Central memory CD4-positive, alpha-beta T cell (primary cell): ENCODE data around the gene FBXO30.
A peak's percentile ranks its signal among the peaks of the same experiment; 100 is the strongest.

Source experiments
- DNase-seq: peaks from one replicate; pipeline ENCODE4 v3.0.0; 2022
- total RNA-seq, 3 experiments: gene quantifications; one replicate each; lab custom pipeline; 2026; lab: John Stamatoyannopoulos, UW

The FBXO30 gene, protein sequence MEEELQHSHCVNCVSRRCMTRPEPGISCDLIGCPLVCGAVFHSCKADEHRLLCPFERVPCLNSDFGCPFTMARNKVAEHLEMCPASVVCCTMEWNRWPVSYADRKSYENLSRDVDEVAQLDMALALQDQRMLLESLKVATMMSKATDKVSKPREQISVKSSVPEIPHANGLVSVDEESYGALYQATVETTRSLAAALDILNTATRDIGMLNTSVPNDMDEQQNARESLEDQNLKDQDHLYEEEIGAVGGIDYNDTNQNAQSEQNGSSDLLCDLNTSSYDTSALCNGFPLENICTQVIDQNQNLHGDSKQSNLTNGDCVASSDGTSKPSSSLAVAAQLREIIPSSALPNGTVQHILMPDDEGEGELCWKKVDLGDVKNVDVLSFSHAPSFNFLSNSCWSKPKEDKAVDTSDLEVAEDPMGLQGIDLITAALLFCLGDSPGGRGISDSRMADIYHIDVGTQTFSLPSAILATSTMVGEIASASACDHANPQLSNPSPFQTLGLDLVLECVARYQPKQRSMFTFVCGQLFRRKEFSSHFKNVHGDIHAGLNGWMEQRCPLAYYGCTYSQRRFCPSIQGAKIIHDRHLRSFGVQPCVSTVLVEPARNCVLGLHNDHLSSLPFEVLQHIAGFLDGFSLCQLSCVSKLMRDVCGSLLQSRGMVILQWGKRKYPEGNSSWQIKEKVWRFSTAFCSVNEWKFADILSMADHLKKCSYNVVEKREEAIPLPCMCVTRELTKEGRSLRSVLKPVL
- 9.1 to 38.1 (median 29.3) reads per million in 3 experiments for total RNA-seq

DNA sequence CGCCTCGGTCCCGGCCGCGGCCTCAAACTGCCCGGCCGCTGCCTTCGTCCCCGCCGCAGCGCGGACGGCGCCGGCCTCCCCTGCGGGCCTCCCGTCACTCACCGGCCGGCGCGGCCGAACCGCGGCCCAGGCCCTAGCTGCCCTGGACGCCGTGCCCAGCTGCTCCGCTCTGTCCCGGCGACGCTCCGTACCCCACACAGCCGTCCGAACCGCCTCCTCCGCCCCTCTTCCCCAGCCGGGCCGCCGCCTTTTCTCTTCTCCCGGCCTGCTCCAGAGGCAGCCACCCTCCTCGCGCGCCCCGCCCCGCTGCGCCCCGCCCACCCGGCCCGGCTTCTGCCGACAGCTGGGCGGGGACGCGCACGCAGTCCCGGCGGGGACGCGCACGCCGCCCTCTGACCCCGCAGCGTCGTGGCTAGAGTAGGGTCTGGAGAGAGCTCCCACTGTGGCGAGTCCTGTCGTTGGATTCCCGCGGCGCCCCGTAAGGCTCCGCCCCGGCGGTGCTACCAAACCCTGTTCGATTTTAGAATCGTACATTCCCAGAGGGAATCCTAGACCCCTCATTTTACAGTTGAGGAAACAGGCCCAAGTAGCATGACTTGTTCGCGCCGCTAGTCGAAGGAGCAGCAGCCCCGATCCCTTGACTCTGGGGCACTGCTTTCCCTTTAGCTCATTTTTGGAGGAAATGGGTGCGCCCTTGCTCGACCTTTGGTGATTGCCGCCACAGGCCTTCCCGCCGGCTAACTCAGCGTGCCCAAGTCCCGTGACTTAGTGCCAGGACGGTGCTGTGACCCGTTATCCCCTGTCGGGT lies at the start of gene FBXO30:
Gene FBXO30, minus strand, starts transcription at position 295 of the 808 bp plus-strand sequence. CDS start 8,390 bp downstream, outside the sequence.
- DNase-seq, result peak; percentile 87

DNA sequence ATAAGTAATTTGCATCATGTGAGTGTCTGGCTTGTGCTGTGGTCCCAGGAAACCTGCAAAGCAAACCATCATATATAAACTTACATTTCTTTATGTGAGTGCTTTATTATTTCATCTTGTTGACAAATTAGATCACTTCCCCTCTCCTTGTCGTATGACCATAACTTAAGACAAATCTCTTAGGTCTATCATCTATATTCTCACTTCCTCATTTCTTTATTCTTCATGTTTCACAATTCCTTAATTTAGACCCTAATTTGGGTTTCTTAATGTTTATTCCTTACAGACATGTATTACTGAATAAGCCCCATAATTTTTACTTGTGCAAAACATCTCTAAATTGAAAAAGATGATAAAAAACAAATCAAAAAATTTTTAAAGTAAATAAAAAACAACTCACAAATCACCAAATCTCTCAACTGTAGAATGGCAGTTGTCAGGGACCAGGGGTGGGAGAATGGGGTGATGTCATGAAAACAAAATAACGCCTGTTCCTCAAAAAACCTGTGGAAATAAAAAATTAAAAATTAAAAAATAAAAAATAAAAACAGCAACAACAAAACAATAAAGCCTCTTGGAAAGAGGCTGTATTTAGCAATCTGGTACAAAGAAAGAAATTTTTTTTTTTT lies 49.5 kb upstream of the FBXO30 start:
- no peak for DNase-seq

DNA sequence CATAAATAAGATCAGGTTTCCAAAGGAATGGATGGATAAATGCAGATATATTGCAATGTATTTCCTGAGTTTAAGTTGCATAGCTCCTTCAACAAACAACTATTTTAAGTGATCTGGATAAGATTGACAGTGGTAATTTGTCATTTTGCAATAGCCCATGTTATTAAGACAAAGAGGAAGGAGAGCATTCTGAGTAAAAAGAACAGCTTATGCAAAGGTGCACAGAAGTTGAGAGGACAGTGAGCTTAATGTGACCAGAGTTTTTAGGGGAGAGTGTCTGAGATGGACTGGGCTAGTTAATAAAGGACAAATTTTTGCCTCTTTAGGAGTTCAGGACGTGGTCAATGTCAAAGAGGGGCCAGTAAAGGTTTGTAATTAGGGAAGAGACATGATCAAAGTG lies 48.8 kb upstream of the FBXO30 start:
- no peak for DNase-seq

DNA sequence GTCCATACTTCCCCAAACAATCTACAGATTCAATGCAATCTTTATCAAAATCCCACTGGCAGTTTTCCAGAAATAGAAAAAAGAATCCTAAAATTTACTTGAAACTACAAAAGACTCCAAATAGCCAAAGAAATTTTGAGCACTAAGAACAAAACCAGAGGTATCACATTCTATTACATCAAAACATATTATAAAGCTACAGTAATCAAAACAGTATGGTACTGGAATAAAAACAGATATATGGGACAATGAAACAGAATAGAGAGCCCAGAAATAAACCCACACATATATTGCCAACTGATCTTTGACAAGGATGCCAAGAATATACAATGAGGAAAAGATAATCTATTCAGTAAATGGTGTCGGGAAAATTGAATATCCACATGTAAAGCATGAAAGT lies 46.0 kb upstream of the FBXO30 start:
- no peak for DNase-seq

DNA sequence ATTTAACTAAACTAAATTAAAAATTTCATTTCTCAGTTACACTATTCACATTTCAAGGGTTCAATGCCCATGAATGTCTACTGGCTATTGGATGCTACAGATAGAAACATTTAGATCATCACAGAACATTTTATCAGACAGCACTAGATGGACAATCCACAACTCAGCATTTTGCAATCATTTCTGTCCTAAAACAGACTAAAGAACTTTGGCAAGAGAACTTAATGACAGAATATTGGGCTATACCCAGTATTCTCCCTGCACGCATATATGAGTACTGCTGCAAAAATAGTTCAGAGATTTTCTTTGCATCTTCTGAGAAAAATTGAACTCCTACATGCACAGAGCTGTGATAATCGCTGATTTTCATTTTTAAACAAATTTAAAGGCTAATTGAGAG lies 36.1 kb upstream of the FBXO30 start:
- no peak for DNase-seq

DNA sequence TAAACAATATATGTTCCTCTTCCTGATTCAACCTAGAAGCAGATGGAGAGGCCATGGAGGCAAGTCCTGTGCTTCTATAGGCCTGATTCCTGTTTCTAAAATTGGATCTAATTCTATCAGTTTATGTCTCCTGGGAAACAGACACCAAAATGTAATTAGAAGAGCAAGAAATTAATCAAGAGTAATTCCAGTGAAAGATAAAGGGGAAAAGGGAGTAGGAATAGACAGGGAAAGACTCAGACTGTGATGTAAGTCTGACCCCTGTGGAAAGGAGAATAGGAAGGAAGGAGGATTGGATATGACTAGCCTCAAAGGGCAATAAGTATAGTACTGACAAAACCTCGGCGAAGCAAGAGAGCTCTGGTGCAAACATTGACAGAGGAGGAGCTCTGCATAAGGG lies 33.9 kb upstream of the FBXO30 start:
- no peak for DNase-seq

DNA sequence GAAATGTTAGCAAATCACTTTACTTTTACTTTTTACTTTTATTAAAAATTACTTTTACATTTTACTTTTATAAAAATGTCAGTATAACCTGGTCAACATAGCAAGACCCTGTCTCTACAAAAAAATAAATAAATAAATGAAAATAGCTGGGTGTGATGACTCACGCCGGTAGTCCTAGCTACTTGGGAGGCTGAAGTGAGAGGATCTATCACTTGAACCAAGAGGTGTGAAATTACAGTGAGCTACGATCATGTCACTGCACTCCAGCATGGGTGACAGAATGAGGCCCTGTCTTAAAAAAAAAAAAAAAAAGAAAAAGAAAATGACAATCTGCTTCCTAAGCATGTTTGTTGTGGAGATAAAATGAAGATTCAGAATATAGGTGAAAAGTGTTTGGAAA lies 31.0 kb upstream of the FBXO30 start:
- no peak for DNase-seq

DNA sequence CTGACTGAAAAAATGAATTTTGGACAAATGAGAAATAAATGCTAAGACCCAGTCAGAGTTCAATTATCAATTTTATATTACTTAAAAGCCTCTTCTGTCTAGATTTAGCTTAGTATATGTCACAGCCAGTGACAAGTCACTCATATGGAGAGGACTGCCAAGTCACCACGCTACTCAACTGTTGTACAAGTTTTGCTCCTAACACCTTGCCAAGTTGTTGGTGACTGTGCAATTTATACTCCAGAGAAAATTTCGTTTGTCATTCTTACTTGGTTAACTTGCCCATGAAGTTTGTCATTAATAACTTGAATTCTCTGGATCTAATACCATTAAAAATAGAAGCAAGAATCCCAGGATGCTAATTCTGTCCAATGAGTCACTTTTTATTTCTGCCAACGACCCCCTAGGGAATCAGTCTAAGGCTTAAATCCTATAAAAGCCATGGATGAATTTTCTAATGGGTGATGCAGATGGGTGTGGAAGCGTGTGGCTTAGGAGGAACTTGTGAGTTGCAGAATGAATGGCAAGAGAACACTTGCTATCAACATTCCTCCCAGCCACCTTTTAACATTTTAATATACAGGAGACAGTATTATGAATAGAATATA lies 30.4 kb upstream of the FBXO30 start:
- no peak for DNase-seq

DNA sequence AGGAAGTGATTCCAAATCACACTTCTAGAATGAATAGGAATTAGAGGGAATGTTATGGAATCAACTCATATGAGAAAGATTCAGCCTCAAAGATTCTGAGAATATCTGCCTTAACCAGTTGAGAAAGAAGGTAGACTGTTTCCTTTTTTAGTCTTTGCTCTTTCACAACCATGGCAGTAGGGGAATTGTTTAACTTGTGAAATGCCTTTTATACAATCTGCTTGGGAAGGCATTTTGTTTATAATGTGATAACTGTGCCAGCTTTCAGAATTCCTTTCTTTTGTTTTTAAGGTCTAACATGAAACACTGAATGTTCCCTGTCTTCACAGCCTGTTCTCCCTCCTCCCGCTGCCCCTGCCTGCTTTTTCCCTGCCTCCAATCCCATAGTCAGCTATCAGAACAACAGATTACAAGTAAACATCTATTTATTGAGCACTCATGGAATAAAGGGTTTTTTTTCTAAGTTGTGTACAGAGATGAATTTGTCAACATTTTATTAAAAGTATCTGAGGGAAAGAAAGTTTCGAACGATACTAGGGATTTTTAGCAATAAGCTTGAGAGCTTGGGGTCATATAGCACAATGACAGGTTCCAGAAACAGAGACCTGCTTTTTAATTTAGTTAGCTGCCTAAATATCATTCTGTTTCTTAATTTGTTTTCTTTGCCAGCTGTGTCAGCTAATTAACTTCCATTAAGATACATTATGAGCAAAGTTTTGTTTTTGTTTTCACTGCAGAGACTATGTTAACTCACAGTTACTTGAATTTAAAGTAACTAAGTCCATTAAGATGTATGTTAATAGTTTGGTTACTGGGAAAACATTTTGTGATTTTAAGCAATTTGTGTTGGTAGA lies 28.3 kb upstream of the FBXO30 start:
- no peak for DNase-seq

DNA sequence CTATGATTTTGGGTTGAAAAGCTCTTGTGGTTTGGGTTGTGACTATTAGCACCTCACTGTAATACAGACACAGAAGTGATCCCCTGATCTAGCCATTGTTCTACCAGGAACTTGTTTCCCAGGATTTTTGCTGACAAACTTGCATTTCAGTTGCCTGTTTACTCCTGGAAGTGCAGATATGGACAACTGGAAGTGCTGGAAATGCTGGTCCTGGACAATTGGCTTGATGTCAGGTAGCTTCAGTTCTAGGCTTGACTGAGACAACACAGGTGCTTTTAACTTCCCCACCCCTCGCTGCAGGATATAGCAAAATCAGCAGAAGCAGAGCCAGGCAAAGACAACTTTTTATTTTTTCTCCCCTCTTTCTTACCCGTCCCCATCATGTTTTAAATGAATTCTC lies 27.1 kb upstream of the FBXO30 start:
- no peak for DNase-seq

DNA sequence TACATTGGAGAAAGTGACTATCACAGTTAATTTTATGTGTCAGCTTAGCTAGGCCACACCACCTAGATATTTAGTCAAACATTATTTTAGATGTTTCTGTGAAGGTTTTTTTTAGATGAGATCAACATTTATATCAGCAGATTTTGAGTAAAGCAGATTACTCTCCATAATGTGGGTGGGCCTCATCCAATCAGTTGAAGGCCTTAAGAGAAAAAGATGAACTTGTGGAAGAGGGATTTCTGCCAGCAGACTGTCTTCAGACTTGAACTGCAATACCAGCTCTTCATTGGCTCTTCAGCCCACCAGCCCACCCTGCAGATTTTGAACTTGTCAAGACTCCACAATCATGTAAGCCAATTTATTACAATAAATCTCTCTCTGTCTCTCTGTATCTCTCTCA lies 25.1 kb upstream of the FBXO30 start:
- DNase-seq, result no peak

DNA sequence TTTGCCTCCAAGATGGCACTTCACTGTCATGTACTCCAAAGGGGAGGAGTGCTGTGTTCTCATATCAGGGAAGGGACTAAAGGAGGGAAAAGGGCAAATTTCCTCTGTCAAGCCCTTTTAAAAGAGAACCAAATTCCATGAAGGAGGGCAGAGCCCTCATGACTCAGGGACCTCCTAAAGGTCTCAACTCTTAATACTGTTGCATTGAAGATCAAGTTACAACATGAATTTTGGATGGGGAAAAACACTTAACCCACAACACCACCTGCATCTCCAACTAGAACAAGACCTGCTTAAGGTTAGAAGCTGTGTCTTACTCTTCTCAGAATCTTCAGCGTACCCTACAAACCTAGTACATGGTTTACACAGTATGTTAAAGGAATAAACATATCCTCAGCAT lies 23.7 kb upstream of the FBXO30 start:
- no peak for DNase-seq

DNA sequence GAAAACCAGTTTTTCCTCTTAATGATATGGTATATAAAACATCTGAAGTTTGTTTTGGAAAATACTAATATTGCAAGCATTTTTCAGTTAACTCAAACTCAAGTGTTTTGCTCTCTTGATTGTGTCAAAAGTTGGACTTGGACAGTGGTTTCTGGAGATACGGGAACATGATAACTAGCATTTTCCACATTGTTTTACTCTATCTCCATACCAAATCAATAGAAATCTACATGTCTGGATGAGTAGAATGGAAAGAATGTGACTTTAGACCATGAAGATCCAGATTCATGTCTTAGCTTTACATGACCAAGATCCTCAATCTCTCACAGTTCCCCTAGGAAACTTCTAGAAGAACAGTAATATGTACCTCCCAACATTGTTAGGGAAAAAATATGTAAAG lies 22.2 kb upstream of the FBXO30 start:
- no peak for DNase-seq

DNA sequence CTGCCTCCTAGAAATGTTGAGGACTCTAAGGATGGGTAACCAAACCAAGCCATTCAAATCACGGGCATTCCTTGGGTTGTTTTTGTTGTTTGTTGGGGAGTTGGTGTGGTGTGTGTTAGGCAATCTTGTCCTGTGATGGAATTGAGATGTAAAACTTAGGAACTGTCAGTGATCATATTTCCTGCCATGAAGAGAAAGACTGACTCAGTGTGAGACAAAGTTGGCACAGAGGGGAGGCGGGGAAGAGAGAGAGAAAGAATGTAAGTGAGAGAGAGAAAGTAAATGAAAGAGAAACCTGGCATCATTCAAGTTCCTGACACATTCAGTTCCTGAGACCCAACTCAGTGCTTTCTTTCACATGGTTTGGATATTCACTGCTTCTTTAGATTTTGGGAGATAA lies 21.6 kb upstream of the FBXO30 start:
- no peak for DNase-seq

DNA sequence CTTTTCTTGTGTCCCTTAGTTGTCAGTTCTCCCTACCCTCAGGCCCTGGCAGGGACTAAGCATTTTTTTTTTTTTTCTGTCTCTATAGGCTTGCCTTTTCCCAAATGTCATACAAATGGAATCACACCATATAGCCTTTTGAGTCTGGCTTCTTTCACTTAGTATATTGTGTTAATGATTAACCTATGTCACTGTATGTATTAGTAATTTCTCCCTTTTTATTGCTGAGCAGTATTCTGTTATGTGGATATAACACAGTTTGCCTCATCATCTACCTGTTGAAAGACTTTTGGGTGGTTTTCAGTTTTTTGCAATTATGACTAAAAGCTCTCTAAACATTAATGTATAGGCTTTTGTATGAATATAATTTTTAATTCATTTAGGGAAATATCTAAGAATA lies 16.0 kb upstream of the FBXO30 start:
- no peak for DNase-seq

DNA sequence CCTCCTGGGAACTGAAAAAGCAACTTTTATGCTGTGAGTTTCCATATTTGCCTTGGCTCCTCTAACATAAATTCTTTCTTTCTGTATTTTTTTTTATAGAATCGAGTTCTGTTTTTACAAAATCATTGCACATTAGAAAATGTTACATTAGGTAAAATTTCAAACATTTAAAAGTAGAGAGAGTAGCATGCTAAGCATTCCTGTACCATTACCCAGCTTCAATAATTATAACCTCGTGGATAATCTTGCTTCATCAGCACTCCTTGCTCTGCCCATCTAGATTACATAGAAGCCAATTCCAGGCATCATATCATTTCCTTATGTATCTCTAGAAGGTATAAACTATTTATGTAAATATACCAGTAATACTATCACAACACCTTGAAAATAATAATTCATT lies 15.4 kb upstream of the FBXO30 start:
- DNase-seq, result no peak

DNA sequence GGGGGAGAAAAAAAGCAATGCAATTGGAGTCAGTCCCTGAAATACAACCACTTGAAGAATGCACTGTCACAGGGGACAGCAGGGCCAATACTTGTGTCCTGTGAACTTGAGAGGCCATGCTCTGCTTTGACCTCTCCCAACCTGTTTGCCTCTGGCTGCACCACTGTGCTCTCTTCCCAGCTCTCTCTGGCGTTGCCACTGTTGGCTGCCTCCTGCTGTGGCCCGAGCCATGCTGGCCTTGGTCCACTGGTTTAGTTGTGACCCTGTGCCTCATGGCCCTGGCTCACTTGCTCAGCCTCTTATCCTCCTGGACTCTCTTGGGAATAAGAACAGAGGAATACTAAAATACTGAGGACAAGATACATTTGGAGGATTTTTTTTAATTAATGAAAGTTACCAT lies 14.5 kb upstream of the FBXO30 start:
- DNase-seq, result no peak

DNA sequence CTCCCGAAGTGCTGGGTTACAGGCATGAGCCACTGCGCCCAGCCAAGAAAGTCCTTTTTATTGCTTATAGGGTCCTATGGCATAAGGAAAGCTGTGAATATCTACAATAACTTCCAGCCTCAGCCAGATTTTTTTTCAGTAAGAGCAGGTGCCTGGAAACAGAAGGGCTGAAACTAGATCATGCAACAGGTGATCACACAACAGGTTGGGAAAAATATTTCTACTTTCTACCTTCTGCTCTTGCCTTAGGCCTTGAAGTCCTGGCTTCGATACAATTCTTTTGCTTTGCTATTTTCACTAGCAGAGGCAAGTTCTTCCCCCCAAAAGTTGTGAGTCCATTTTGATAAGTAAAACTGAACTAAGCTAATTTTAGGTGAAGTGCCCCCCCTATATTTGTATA lies 9.7 kb upstream of the FBXO30 start:
- DNase-seq, result no peak

DNA sequence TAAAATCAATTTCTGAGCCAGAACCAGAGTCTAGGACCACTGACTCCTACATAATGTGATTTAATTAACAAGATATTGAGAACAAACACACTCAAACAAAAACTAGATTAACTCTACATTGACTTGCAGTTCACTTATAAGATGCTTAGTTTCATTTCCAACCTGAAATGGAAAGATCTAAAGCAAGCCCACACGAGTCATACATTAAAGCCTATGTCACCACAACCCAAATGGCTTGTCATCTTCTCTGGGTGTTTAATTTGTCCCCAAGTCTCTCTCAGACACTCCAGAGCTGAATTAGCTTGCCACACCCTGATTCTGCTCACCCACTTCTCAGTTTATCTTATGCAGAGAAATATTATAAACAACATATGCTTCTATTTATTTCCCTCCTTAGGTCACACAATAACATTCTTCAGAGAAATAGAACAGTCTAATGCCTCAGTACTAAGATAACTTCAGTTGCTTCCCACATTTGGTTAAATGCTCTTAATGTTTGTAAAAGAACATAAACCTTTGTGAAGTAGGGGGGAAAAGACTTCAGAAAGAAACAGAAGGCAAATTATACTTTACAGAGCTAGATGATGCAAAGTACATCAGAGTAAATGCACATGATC lies 8.8 kb upstream of the FBXO30 start:
- DNase-seq, result no peak

DNA sequence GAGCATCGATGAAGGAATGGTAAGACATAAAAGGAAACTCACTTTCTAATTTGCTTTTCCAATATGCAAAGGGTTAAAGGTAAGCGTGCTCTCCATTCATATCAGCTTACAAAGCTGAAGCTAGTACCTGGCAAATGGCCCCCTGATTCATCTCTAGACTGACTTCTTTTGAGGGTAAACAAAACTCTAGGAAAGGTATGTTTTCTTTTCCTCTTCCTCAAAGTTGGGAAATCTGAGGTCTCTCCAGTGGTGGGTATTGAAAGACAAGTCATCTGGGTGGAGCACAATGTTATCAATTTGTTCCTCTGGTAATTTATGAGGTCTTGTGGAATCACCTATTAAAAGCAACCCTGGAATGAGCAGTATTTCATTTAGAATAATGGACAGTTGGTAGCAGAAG lies 7.9 kb upstream of the FBXO30 start:
- no peak for DNase-seq

DNA sequence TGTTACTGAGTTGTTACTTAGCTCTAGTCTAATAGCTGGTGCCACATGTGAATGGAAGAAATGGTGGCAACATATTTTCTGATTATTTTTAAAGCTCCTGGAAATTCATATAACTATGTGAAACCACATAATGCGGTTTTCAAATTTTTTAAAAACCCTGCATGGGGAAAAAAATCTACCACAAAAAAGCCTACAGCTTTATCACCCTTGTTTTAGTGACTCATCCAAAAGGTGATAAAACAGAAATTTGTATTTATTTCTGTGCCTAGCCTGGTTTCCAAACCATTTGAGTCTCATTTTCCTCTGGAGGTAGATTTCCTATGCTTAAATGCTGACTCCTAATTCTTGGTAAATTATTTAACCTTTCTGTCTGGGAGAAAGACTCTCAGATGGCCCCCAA lies 5.4 kb upstream of the FBXO30 start:
- DNase-seq, result no peak
